HepG2 (cell line): ENCODE data around the gene SLC9A4. TPM values are rescaled to one million over a fixed set of nuclear protein-coding genes. Genes with fewer than 3 reads are reported as not detected.
A peak's percentile ranks its signal among the peaks of the same experiment; 100 is the strongest.

ENCODE experiments used
- ATAC-seq: fragments of 200-7000 bp; cut with Tn5 transposase; 3 replicates; pipeline ENCODE4 v1.9.1; 2020; ENCODE audit warnings: mild to moderate bottlenecking, moderate library complexity
- BruUV-seq: library from RNA; stranded (reverse); fragments of 400-500 nt; replicated peaks from 2 replicates; lab custom pipeline; 2021; lab: Mats Ljungman, UMichigan
- CTCF ChIA-PET: fragments of 300-600 bp; formaldehyde crosslinking; extraction: SDS; loops from one replicate; lab custom pipeline; 2021; ENCODE audit warnings: low total read pairs, inconsistent platforms, low intra/inter-chr PET ratio; lab: Yijun Ruan, JAX
- POLR2A ChIA-PET: fragments of 350-600 bp; sonication (Branson Sonifier 250); formaldehyde crosslinking; loops from one replicate; lab custom pipeline; 2020; ENCODE audit warnings: antibody characterized with exemption, inconsistent platforms; lab: Yijun Ruan, JAX
- DNase-seq: peaks from one replicate; pipeline ENCODE4 v3.0.0-alpha.2; 2015; ENCODE audit warnings: low spot score
- FAIRE-seq: peaks from 3 replicates; lab custom pipeline; 2011; peaks lifted over from hg19 to GRCh38; lab: Jason Lieb, UNC
- H2AFZ ChIP-seq: one replicate; pipeline ENCODE4 v1.6.1; 2011; ENCODE audit warnings: low read length, inconsistent platforms
- H3K27ac ChIP-seq: fragments of 300-600 bp; 3 replicates; pipeline ENCODE4 v1.8.0; 2011; ENCODE audit warnings: mixed run types, mild to moderate bottlenecking, mixed read lengths, low read length, inconsistent platforms; ENCODE audit not compliant: insufficient read depth; ENCODE audit errors: extremely low read length
- H3K27me3 ChIP-seq, 2 experiments: fragments of 200-600 bp in 1 of 2; 2 replicates in 1 of 2; 3 replicates in 1 of 2; pipeline versions ENCODE4 v1.6.0 to v1.8.0; 2011; ENCODE audit warnings: low read length in 2 of 2, mild to moderate bottlenecking in 2 of 2, moderate library complexity in 2 of 2, inconsistent platforms in 1 of 2; ENCODE audit not compliant: insufficient read depth in 2 of 2, control insufficient read depth in 1 of 2
- H3K36me3 ChIP-seq, 2 experiments: fragments of 200-600 bp in 1 of 2; replicated peaks in 1 of 2; 2 replicates in 1 of 2; 3 replicates in 1 of 2; pipeline versions ENCODE4 v1.5.1 to v1.8.0; 2011; ENCODE audit warnings: low read length in 2 of 2, inconsistent platforms in 1 of 2; ENCODE audit not compliant: insufficient read depth in 2 of 2, control insufficient read depth in 1 of 2
- H3K4me1 ChIP-seq: 2 replicates; pipeline ENCODE4 v1.5.1; 2012; ENCODE audit warnings: low read length, inconsistent platforms; ENCODE audit not compliant: insufficient read depth
- H3K4me2 ChIP-seq: 2 replicates; pipeline ENCODE4 v1.6.0; 2011; ENCODE audit warnings: low read depth, low read length, inconsistent platforms
- H3K4me3 ChIP-seq, 3 experiments: fragments of 200-600 bp in 1 of 3; sonication (generic), shearing (Covaris generic) in 1 of 3; replicated peaks in 1 of 3; 2 replicates each; pipeline ENCODE4 v1.5.1; 2011 to 2016; ENCODE audit warnings: low read length in 3 of 3, inconsistent platforms in 2 of 3, low read depth in 2 of 3, mild to moderate bottlenecking in 2 of 3, control low read depth in 1 of 3, mixed read lengths in 1 of 3; ENCODE audit not compliant: insufficient read depth in 1 of 3
- H3K79me2 ChIP-seq: one replicate; pipeline ENCODE4 v1.6.1; 2011; ENCODE audit warnings: low read length, inconsistent platforms; ENCODE audit not compliant: insufficient read depth
- H3K9ac ChIP-seq: 2 replicates; pipeline ENCODE4 v1.6.0; 2011; ENCODE audit warnings: mild to moderate bottlenecking, low read depth, low read length, inconsistent platforms; ENCODE audit not compliant: insufficient read depth
- H3K9me3 ChIP-seq: 2 replicates; pipeline ENCODE4 v1.5.1; 2012; ENCODE audit warnings: mild to moderate bottlenecking, low read length
- H4K20me1 ChIP-seq: 2 replicates; pipeline ENCODE4 v1.6.0; 2011; ENCODE audit warnings: inconsistent platforms, mild to moderate bottlenecking, low read length, moderate library complexity; ENCODE audit not compliant: insufficient read depth
- AGO1 ChIP-seq: fragments of 200-400 bp; formaldehyde crosslinking; IDR thresholded peaks from 2 replicates; pipeline ENCODE4 v1.6.1; 2017; ENCODE audit warnings: mild to moderate bottlenecking, low read depth, low read length, moderate library complexity; ENCODE audit not compliant: poor library complexity, severe bottlenecking
- KDM5A ChIP-seq: fragments of 200-600 bp; sonication (generic); IDR thresholded peaks from 2 replicates; pipeline ENCODE4 v1.7.0; 2018; ENCODE audit warnings: antibody characterized with exemption, mild to moderate bottlenecking, low read length, borderline replicate concordance
- PHF5A ChIP-seq: IDR thresholded peaks from one replicate; pipeline ENCODE4 v1.6.1; 2018; ENCODE audit warnings: low read depth, missing genetic modification reagents; ENCODE audit not compliant: unreplicated experiment
- YEATS2 ChIP-seq: sonication (generic); formaldehyde crosslinking; IDR thresholded peaks from 2 replicates; pipeline ENCODE4 v1.4.0; 2020; ENCODE audit warnings: missing genetic modification reagents, borderline replicate concordance
- YEATS4 ChIP-seq: sonication (generic); formaldehyde crosslinking; IDR thresholded peaks from 2 replicates; pipeline ENCODE4 v1.4.0; 2020; ENCODE audit warnings: missing genetic modification reagents, borderline replicate concordance
- ZIK1 ChIP-seq: sonication (generic); formaldehyde crosslinking; IDR thresholded peaks from 2 replicates; pipeline ENCODE4 v1.5.0; 2020; ENCODE audit warnings: mild to moderate bottlenecking, low read depth, missing genetic modification reagents, borderline replicate concordance
- ZNF331 ChIP-seq: sonication (generic); formaldehyde crosslinking; IDR thresholded peaks from 2 replicates; pipeline ENCODE4 v1.4.0; 2020; ENCODE audit warnings: missing genetic modification reagents
- ZNF703 ChIP-seq: sonication (generic); formaldehyde crosslinking; IDR thresholded peaks from 2 replicates; pipeline ENCODE4 v1.5.1; 2020; ENCODE audit warnings: missing genetic modification reagents, mild to moderate bottlenecking, moderate library complexity, borderline replicate concordance
- ZNF780A ChIP-seq: sonication (generic); formaldehyde crosslinking; IDR thresholded peaks from 2 replicates; pipeline ENCODE4 v1.8.0; 2022; ENCODE audit warnings: mild to moderate bottlenecking, missing genetic modification reagents, moderate library complexity
- WGBS: methylation state at CpG from one replicate; pipeline ENCODE4 v1.1.6; 2017; ENCODE audit warnings: low lambda C conversion rate; 5-methylcytosine and 5-hydroxymethylcytosine counted together
- in situ Hi-C: cut with HindIII; loops from 2 replicates; pipeline ENCODE4 v1.10.0; 2017; ENCODE audit warnings: low pct_unique_long_range_greater_than_20kb; ENCODE audit not compliant: extremely low pct_ligation_motif_present
- intact Hi-C: fragments of 100-400 bp; cut with micrococcal nuclease; formaldehyde crosslinking; loops from one replicate; pipeline ENCODE4 v1.10.0; 2022; ENCODE audit not compliant: unreplicated experiment
- polyA plus RNA-seq, 8 experiments: library from polyadenylated mRNA; depleted of rRNA in 3 of 8; stranded (reverse) in 7 of 8; unstranded in 1 of 8; fragments of >200 nt; fragmentation: Illumina TruSeq in 4 of 8; extraction: Trizol in 4 of 8; gene quantifications; 2 replicates each; pipeline versions ENCODE4 v1.2.1 to v1.2.3, GENCODE V29; 2011 to 2016; ENCODE audit warnings: low read depth in 4 of 8, missing spikeins in 1 of 8, mixed read lengths in 1 of 8; ENCODE audit not compliant: insufficient read depth in 1 of 8
- total RNA-seq, 5 experiments: library from RNA; depleted of rRNA; stranded (reverse); fragments of >200 nt; fragmentation: Illumina TruSeq; extraction: Trizol; gene quantifications; 2 replicates each; pipeline ENCODE4 v1.2.3, GENCODE V29; 2016; ENCODE audit warnings: low read depth in 1 of 5
- TF ChIP-seq, protein P1 (sequence below): sonication (generic); formaldehyde crosslinking; IDR thresholded peaks from 2 replicates; pipeline ENCODE4 v1.9.0; 2022; ENCODE audit warnings: missing genetic modification reagents, mild to moderate bottlenecking, borderline replicate concordance

Gene SLC9A4
- total and polyA plus RNA-seq, 2 of the 13 experiments (the other 11 are each of a cell fraction or from before 2014, with no cell fraction given) = not detected

- no peak for TF ChIP-seq ZNF703 (CRISPR knock-in tag)
- TF ChIP-seq ZNF331 = no peak
- TF ChIP-seq, protein P1, sequence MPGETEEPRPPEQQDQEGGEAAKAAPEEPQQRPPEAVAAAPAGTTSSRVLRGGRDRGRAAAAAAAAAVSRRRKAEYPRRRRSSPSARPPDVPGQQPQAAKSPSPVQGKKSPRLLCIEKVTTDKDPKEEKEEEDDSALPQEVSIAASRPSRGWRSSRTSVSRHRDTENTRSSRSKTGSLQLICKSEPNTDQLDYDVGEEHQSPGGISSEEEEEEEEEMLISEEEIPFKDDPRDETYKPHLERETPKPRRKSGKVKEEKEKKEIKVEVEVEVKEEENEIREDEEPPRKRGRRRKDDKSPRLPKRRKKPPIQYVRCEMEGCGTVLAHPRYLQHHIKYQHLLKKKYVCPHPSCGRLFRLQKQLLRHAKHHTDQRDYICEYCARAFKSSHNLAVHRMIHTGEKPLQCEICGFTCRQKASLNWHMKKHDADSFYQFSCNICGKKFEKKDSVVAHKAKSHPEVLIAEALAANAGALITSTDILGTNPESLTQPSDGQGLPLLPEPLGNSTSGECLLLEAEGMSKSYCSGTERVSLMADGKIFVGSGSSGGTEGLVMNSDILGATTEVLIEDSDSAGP = no peak
- TF ChIP-seq YEATS4 (CRISPR knock-in tag) = no peak
- TF ChIP-seq YEATS2 (CRISPR knock-in tag) = no peak
- TF ChIP-seq ZIK1 (CRISPR knock-in tag) = no peak
- no peak for TF ChIP-seq ZNF780A (CRISPR knock-in tag)
- TF ChIP-seq KDM5A = no peak
These were observed 1.8 kb downstream of the SLC9A4 start (continued) for GRCh38 chr2:102474785-102475184.

GRCh38 chr2:102478686-102479470 is 5.9 kb downstream of the SLC9A4 start:
- Histone ChIP-seq H4K20me1 (no peaks in the 10 kb centered on the region), H3K27ac (no peak overlapping the region), H3K4me2 (no peak overlapping the region), H3K36me3 (no peaks in the 10 kb centered on the region), H2AFZ (no peak overlapping the region), H3K4me3 (no peak overlapping the region), H3K27me3 (peaks cover 0 to 8% of the 10 kb centered on the region in 2 experiments; a peak in 1 of 5 replicates), H3K4me1 (no peaks in the 10 kb centered on the region), H3K79me2 (no peaks in the 10 kb centered on the region), H3K9me3 (no peaks in the 10 kb centered on the region), H3K9ac (no peak overlapping the region)
- TF ChIP-seq AGO1 = peak; percentile 48
- no peak for TF ChIP-seq PHF5A (CRISPR knock-in tag)
- WGBS = 57% methylated on average over 36 of the region's 36 CpGs
- no TSS peak for BruUV-seq
- ChIA-PET POLR2A (no interaction called here), CTCF (no interaction called here)
- no peak for DNase-seq
- intact Hi-C loops (no loop called here), in situ Hi-C loops (no loop called here)
- no peak for FAIRE-seq
- no peak; the same call in 2 of the 3 replicates for ATAC-seq
